ENCODE results near the gene SYNE3. TPM values are rescaled to one million over a fixed set of nuclear protein-coding genes. Genes with fewer than 3 reads are reported as not detected.

SYNE3 gene
- total and polyA plus RNA-seq, 9 of the 15 experiments (the other 6 are each of a cell fraction or from before 2014, with no cell fraction given), result 0.04 to 3.1 (median 0.55) TPM

DNA sequence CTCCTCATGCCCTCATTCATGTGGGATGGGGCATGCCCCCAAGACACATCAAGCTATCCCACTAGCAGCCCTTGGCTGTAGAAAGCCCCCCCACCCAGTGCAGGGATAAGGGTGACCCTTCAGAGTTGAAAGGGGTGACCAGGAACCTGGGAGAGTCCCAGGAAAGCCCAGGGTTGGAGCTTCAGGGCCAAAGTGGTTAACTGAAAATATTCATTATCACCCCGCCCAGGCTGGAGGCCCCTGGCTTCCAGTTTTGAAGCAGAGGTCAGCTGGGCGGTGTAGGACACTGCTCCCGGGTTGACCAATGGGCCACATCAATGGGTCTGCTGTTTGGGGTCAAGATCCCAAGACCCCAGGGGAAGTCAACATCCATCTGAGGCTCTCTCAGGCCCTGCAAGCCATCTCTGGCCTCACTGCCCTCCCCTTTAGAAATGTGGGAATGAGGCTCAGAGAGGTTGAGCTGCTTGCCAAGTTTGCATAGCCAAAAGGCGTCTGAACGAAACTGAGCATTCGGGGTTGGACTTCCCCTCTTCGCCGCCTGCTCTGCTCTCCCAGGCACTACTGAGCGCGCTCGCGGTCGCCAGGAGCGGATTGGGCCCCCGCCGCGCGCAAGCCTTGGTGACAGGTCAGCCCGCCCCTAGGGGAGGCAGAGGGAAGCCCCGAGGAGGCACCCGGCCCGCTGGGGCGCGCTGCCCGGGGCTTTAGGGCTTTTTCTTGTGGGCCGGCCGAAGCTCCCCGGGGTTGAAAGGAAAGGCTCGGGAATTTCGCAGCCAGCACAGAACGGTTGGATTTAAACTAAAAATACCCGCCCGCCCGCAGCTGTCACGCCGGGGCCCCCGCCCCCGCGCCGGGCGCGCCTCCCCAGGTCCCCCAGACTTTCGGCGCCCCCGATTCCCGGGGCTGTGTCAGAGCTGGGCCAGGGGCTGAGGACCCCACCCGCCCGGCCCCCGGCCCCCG lies 576 bp downstream of the SYNE3 start (continued):
- TF ChIP-seq, protein P1, sequence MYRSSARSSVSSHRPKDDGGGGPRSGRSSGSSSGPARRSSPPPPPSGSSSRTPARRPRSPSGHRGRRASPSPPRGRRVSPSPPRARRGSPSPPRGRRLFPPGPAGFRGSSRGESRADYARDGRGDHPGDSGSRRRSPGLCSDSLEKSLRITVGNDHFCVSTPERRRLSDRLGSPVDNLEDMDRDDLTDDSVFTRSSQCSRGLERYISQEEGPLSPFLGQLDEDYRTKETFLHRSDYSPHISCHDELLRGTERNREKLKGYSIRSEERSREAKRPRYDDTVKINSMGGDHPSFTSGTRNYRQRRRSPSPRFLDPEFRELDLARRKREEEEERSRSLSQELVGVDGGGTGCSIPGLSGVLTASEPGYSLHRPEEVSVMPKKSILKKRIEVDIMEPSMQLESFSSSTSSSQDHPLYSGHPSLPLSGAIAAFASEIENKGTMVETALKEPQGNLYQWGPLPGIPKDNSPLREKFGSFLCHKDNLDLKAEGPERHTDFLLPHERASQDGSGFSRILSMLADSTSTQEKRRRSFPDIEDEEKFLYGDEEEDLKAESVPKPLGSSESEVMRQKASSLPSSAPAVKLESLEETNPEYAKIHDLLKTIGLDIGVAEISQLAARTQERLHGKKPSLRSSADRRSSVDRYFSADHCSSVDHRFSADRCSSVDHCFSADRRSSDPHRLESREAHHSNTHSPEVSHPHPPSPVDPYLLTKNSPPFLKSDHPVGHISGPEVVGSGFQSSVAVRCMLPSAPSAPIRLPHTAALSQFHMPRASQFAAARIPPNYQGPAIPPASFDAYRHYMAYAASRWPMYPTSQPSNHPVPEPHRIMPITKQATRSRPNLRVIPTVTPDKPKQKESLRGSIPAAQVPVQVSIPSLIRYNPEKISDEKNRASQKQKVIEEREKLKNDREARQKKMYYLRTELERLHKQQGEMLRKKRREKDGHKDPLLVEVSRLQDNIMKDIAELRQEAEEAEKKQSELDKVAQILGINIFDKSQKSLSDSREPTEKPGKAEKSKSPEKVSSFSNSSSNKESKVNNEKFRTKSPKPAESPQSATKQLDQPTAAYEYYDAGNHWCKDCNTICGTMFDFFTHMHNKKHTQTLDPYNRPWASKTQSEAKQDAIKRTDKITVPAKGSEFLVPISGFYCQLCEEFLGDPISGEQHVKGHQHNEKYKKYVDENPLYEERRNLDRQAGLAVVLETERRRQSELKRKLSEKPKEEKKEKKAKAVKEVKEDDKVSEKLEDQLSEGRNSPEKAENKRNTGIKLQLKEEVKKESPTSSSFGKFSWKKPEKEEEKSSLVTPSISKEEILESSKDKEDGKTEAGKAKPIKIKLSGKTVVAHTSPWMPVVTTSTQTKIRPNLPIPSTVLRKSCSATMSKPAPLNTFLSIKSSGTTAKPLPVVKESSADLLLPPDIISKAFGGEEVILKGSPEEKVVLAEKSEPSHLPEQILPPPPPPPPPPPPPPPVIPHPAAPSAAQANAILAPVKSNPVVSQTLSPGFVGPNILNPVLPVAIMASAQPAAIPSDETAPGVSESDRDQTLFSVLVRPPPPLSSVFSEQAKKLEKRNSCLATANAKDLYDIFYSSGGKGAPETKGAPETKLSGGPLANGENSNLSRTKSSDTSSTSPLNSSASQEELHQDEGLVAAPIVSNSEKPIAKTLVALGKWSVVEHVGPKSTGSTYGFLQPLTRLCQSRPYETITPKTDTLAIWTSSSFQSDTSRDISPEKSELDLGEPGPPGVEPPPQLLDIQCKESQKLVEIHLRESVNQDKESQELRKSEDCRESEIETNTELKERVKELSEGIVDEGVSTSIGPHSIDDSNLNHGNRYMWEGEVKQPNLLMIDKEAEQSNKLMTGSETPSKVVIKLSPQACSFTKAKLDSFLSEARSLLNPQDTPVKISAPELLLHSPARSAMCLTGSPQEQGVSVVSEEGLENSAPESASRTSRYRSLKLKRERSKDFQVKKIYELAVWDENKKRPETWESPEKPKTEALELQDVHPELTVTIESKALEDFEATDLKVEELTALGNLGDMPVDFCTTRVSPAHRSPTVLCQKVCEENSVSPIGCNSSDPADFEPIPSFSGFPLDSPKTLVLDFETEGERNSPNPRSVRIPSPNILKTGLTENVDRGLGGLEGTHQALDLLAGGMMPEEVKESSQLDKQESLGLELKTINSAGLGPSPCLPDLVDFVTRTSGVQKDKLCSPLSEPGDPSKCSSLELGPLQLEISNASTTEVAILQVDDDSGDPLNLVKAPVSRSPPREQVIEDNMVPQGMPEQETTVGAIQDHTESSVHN (IDR thresholded peaks at IDR 0.05; ENCODE audit: borderline replicate concordance in 1 of 2, low read depth in 1 of 2), result no peak
- TF ChIP-seq, protein P2, sequence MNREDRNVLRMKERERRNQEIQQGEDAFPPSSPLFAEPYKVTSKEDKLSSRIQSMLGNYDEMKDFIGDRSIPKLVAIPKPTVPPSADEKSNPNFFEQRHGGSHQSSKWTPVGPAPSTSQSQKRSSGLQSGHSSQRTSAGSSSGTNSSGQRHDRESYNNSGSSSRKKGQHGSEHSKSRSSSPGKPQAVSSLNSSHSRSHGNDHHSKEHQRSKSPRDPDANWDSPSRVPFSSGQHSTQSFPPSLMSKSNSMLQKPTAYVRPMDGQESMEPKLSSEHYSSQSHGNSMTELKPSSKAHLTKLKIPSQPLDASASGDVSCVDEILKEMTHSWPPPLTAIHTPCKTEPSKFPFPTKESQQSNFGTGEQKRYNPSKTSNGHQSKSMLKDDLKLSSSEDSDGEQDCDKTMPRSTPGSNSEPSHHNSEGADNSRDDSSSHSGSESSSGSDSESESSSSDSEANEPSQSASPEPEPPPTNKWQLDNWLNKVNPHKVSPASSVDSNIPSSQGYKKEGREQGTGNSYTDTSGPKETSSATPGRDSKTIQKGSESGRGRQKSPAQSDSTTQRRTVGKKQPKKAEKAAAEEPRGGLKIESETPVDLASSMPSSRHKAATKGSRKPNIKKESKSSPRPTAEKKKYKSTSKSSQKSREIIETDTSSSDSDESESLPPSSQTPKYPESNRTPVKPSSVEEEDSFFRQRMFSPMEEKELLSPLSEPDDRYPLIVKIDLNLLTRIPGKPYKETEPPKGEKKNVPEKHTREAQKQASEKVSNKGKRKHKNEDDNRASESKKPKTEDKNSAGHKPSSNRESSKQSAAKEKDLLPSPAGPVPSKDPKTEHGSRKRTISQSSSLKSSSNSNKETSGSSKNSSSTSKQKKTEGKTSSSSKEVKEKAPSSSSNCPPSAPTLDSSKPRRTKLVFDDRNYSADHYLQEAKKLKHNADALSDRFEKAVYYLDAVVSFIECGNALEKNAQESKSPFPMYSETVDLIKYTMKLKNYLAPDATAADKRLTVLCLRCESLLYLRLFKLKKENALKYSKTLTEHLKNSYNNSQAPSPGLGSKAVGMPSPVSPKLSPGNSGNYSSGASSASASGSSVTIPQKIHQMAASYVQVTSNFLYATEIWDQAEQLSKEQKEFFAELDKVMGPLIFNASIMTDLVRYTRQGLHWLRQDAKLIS (CRISPR knock-in tag; IDR thresholded peaks at IDR 0.05), result no peak
- TF ChIP-seq SREBF1 (IDR thresholded peaks at IDR 0.05; ENCODE audit: borderline replicate concordance, low read depth, low read length) (no peak), ZNF584 (CRISPR knock-in tag; IDR thresholded peaks at IDR 0.05; ENCODE audit: low read depth) (no peak), MTA1 (IDR thresholded peaks at IDR 0.05; ENCODE audit: borderline replicate concordance) (no peak), POLR3G (IDR thresholded peaks at IDR 0.05; ENCODE audit: extremely low read depth, insufficient read length, insufficient replicate concordance) (no peak), ZSCAN29 (IDR thresholded peaks at IDR 0.05) (no peak), ZNF239 (CRISPR knock-in tag; IDR thresholded peaks at IDR 0.05) (no peak), SAFB (IDR thresholded peaks at IDR 0.05; ENCODE audit: borderline replicate concordance, low read depth, low read length) (no peak), NEUROD1 (IDR thresholded peaks at IDR 0.05; ENCODE audit: borderline replicate concordance, low read depth, low read length, partially characterized antibody) (no peak), DMBX1 (CRISPR knock-in tag; IDR thresholded peaks at IDR 0.05; ENCODE audit: borderline replicate concordance) (no peak), PREB (CRISPR knock-in tag; IDR thresholded peaks at IDR 0.05) (no peak), RNF2 (IDR thresholded peaks at IDR 0.05) (no peak)
